ENCODE results near the gene MEIKIN. TPM values are rescaled to one million over a fixed set of nuclear protein-coding genes. Genes with fewer than 3 reads are reported as not detected.

Gene MEIKIN
- total and polyA plus RNA-seq, 2 of the 13 experiments (the other 11 are each of a cell fraction or from before 2014, with no cell fraction given), result not detected

DNA sequence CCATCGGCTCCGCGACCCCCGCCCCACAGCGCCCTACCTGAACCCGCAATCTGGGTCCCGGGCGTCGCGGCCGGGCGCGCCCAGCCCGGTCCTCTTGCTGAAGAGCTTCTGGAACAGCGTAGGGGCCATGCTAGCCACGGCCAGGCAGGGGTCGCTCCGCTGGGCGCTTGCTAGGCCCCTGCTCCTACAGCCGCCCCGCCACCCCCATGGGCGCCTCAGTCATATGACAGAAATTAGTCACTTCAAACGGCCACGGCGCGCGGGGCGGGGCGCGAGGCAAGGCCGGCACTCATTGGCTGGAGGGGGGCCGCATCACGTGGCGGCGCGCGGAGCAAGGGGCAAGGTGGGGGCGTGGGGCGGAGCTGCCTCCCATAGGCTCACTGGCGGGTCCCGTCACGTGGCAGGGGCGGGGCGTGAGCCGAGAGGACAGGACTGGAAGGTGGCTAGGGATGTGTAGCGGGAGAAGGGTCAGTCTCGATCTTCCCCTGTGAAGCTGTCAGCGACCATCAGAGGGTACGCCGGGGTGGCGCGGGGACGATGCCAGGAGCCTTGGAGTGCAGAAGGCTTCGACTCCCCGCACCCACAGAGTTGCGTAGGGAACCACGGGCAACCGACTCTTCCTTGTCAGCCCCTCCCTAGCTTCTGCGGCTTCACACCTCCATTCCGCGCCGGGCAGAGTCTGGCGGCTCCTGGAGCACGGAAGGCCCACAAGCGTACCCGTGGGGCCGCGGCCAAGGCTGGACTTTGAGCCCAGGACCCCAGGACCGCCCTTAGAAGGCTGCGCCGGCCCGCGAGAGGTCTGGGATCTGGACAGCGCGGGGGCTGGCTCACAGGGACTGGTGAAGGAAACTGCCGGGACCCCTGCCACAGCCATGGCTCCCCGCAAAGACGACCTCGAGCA is 148.4 kb downstream of the MEIKIN start, which contains the start of gene FNIP1 (continued):
- TF ChIP-seq, protein P1, sequence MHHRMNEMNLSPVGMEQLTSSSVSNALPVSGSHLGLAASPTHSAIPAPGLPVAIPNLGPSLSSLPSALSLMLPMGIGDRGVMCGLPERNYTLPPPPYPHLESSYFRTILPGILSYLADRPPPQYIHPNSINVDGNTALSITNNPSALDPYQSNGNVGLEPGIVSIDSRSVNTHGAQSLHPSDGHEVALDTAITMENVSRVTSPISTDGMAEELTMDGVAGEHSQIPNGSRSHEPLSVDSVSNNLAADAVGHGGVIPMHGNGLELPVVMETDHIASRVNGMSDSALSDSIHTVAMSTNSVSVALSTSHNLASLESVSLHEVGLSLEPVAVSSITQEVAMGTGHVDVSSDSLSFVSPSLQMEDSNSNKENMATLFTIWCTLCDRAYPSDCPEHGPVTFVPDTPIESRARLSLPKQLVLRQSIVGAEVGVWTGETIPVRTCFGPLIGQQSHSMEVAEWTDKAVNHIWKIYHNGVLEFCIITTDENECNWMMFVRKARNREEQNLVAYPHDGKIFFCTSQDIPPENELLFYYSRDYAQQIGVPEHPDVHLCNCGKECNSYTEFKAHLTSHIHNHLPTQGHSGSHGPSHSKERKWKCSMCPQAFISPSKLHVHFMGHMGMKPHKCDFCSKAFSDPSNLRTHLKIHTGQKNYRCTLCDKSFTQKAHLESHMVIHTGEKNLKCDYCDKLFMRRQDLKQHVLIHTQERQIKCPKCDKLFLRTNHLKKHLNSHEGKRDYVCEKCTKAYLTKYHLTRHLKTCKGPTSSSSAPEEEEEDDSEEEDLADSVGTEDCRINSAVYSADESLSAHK (CRISPR knock-in tag; IDR thresholded peaks at IDR 0.05; ENCODE audit: borderline replicate concordance), result no peak; the same call in 1 of the 2 replicates
- TF ChIP-seq FOXJ3 (CRISPR knock-in tag; IDR thresholded peaks at IDR 0.05; ENCODE audit: borderline replicate concordance) (no peak), ATF7 (IDR thresholded peaks at IDR 0.05) (no peak), ATF7 (CRISPR knock-in tag; IDR thresholded peaks at IDR 0.05) (peak; percentile 67), ARNT2 (CRISPR knock-in tag; IDR thresholded peaks at IDR 0.05; ENCODE audit: low read depth) (peak; percentile 72), ZNF781 (CRISPR knock-in tag; IDR thresholded peaks at IDR 0.05; ENCODE audit: borderline replicate concordance, not compliant biosample characterization) (peak; percentile 82), ZNF672 (CRISPR knock-in tag; IDR thresholded peaks at IDR 0.05) (no peak), ZNF558 (CRISPR knock-in tag; IDR thresholded peaks at IDR 0.05; ENCODE audit: borderline replicate concordance) (peak; percentile 92; the same call in 1 of the 2 replicates), TBX2 (CRISPR knock-in tag; IDR thresholded peaks at IDR 0.05; ENCODE audit: borderline replicate concordance) (peak; percentile 89; the same call in 1 of the 2 replicates), IRX3 (CRISPR knock-in tag; IDR thresholded peaks at IDR 0.05; ENCODE audit: borderline replicate concordance, low read depth) (peak; percentile 57; the same call in 1 of the 2 replicates), ZNF30 (CRISPR knock-in tag; IDR thresholded peaks at IDR 0.05) (no peak), ZBTB34 (CRISPR knock-in tag; IDR thresholded peaks at IDR 0.05) (peak; percentile 72; the same call in 1 of the 2 replicates), MTA3 (CRISPR knock-in tag; IDR thresholded peaks at IDR 0.05) (no peak), GTF3A (CRISPR knock-in tag; conservative IDR thresholded peaks at IDR 0.05) (no peak)
- TF ChIP-seq, protein P2, sequence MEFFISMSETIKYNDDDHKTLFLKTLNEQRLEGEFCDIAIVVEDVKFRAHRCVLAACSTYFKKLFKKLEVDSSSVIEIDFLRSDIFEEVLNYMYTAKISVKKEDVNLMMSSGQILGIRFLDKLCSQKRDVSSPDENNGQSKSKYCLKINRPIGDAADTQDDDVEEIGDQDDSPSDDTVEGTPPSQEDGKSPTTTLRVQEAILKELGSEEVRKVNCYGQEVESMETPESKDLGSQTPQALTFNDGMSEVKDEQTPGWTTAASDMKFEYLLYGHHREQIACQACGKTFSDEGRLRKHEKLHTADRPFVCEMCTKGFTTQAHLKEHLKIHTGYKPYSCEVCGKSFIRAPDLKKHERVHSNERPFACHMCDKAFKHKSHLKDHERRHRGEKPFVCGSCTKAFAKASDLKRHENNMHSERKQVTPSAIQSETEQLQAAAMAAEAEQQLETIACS (CRISPR knock-in tag; IDR thresholded peaks at IDR 0.05), result peak; percentile 22; the same call in 1 of the 2 replicates
- TF ChIP-seq, protein P3, sequence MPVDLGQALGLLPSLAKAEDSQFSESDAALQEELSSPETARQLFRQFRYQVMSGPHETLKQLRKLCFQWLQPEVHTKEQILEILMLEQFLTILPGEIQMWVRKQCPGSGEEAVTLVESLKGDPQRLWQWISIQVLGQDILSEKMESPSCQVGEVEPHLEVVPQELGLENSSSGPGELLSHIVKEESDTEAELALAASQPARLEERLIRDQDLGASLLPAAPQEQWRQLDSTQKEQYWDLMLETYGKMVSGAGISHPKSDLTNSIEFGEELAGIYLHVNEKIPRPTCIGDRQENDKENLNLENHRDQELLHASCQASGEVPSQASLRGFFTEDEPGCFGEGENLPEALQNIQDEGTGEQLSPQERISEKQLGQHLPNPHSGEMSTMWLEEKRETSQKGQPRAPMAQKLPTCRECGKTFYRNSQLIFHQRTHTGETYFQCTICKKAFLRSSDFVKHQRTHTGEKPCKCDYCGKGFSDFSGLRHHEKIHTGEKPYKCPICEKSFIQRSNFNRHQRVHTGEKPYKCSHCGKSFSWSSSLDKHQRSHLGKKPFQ (CRISPR knock-in tag; IDR thresholded peaks at IDR 0.05; ENCODE audit: insufficient replicate concordance), result peak; percentile 81
